Adrenal gland (tissue), 12 donors: ENCODE measurements around the gene SCYGR3. TPM values are rescaled to one million over a fixed set of nuclear protein-coding genes. Genes with fewer than 3 reads are reported as not detected.

Source experiments
- DNase-seq, 7 donors: peaks; one replicate each; pipeline ENCODE4 v3.0.0-alpha.2; 2019 to 2020
- H3K27ac ChIP-seq, 5 donors: fragments of 200-600 bp; sonication (generic) in 4 of 5; 1 replicate in 3 of 5; 2 replicates in 2 of 5; pipeline versions ENCODE4 v1.5.1 to v1.8.0; 2016 to 2020; ENCODE audit warnings: mild to moderate bottlenecking in 1 of 5
- H3K27me3 ChIP-seq: fragments of 200-600 bp; 2 replicates; pipeline ENCODE4 v1.8.0; 2021
- H3K36me3 ChIP-seq, 2 donors: fragments of 200-600 bp; replicated peaks in 1 of 2; 1 replicate in 1 of 2; 2 replicates in 1 of 2; pipeline versions ENCODE4 v1.5.1 to v1.8.0; 2018 to 2022
- H3K4me1 ChIP-seq, 2 donors: fragments of 200-600 bp; replicated peaks in 1 of 2; 1 replicate in 1 of 2; 2 replicates in 1 of 2; pipeline versions ENCODE4 v1.5.1 to v1.8.0; 2018 to 2021
- H3K4me3 ChIP-seq, 4 donors: fragments of 200-600 bp; sonication (generic) in 3 of 4; one replicate each; pipeline ENCODE4 v1.5.1; 2016 to 2018
- H3K9me3 ChIP-seq, 3 donors: fragments of 200-600 bp; sonication (generic) in 1 of 3; replicated peaks in 1 of 3; 1 replicate in 2 of 3; 2 replicates in 1 of 3; pipeline versions ENCODE4 v1.5.1 to v1.8.0; 2016 to 2021
- POLR2A ChIP-seq, 2 donors: fragments of 450-650 bp; IDR thresholded peaks; one replicate each; pipeline ENCODE4 v1.6.1; 2017; ENCODE audit warnings: antibody characterized with exemption in 2 of 2, mild to moderate bottlenecking in 2 of 2, moderate library complexity in 1 of 2
- WGBS, 4 donors: extraction: QIAGEN DNeasy Blood & Tissue Kit in 2 of 4; methylation state at CpG; one replicate each; pipeline versions ENCODE4 v1.1.5 to v1.1.7; 2013 to 2017; 5-methylcytosine and 5-hydroxymethylcytosine counted together
- intact Hi-C, 2 donors: fragments of 100-400 bp; cut with DNase I; formaldehyde crosslinking; loops; one replicate each; pipeline versions ENCODE4 v1.14.1 to v1.15.0; 2022 to 2023
- polyA plus RNA-seq, 3 donors: library from polyadenylated mRNA; stranded (reverse); fragments of 200-250 nt in 2 of 3; fragments of 350-450 nt in 1 of 3; fragmentation: Illumina TruSeq in 1 of 3; extraction: RNeasy Lipid Tissue Mini Kit (QIAGEN cat#74804) in 1 of 3; gene quantifications; one replicate each; pipeline ENCODE4 v1.2.3, GENCODE V29; 2013 to 2014
- total RNA-seq, 9 donors: library from RNA; depleted of rRNA in 4 of 9; stranded (reverse); fragments of >200 nt in 4 of 9; fragments of 120-200 nt in 1 of 9; fragmentation: NEBNext Ultra II Directional in 1 of 9; extraction: Animal tissue kit (Norgen Biotek cat#: 25700) in 1 of 9; gene quantifications; one replicate each; pipeline versions ENCODE4 v1.1.0 to v1.2.4, GENCODE V29; 2013 to 2023
- TF ChIP-seq, protein P1 (sequence below), 6 experiments: fragments of 450-650 bp in 4 of 6; fragments of 200-600 bp in 2 of 6; sonication (generic) in 1 of 6; IDR thresholded peaks; 1 replicate in 5 of 6; 2 replicates in 1 of 6; pipeline versions ENCODE4 v1.5.1 to v1.8.0; 2016 to 2021; ENCODE audit warnings: antibody characterized with exemption in 6 of 6, mild to moderate bottlenecking in 2 of 6, moderate library complexity in 1 of 6
- donor health status: healthy with polysubstance abuse.
- donor health status: Bipolar disorder and iron deficiency.
- donor health status: DM: yes; HTN: yes; CAD: no.
- donor health status: DM: no; HTN: no; CAD: no.
- donor health status: DM: no; HTN: no; CAD: no.
- donor health status: DM: yes; HTN: yes; CAD: no.

The SCYGR3 gene
- total and polyA plus RNA-seq, 12 donors: not detected

DNA sequence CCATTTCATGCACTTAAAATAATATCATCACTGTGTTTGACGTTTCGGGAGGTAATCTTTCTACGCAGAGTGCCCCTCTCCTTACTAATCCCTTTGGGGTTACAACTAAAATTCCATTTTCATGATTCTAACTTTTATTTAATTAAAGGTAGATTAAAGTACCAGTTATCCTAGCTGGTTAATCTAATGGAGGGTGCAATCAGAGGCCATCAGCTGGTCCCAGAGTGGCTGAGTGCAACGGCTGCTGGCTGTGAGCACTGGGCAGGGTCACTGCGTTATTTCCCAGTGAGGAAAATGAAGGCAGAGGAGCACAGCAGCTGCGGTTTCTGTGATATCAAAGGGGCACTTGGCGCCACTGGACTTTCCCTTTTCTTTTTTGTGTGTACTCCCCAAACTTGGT is 14.8 kb upstream of the SCYGR3 start:
- H3K9me3 ChIP-seq: no peaks in the 10 kb centered on the region
- no peak overlapping the region for H3K27ac ChIP-seq
- intact Hi-C loops: no loop called here
- WGBS, 4 donors: 70 to 82% (median 76%) methylated on average over 7 of the region's 7 CpGs
- no peaks in the 10 kb centered on the region for H3K27me3 ChIP-seq
- no peaks in the 10 kb centered on the region for H3K4me1 ChIP-seq
- H3K4me3 ChIP-seq: no peak overlapping the region
- DNase-seq: no peak
- TF ChIP-seq, protein P1, sequence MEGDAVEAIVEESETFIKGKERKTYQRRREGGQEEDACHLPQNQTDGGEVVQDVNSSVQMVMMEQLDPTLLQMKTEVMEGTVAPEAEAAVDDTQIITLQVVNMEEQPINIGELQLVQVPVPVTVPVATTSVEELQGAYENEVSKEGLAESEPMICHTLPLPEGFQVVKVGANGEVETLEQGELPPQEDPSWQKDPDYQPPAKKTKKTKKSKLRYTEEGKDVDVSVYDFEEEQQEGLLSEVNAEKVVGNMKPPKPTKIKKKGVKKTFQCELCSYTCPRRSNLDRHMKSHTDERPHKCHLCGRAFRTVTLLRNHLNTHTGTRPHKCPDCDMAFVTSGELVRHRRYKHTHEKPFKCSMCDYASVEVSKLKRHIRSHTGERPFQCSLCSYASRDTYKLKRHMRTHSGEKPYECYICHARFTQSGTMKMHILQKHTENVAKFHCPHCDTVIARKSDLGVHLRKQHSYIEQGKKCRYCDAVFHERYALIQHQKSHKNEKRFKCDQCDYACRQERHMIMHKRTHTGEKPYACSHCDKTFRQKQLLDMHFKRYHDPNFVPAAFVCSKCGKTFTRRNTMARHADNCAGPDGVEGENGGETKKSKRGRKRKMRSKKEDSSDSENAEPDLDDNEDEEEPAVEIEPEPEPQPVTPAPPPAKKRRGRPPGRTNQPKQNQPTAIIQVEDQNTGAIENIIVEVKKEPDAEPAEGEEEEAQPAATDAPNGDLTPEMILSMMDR (IDR thresholded peaks at IDR 0.05): no peak
- TF ChIP-seq POLR2A (IDR thresholded peaks at IDR 0.05): no peak
- no peaks in the 10 kb centered on the region for H3K36me3 ChIP-seq

DNA sequence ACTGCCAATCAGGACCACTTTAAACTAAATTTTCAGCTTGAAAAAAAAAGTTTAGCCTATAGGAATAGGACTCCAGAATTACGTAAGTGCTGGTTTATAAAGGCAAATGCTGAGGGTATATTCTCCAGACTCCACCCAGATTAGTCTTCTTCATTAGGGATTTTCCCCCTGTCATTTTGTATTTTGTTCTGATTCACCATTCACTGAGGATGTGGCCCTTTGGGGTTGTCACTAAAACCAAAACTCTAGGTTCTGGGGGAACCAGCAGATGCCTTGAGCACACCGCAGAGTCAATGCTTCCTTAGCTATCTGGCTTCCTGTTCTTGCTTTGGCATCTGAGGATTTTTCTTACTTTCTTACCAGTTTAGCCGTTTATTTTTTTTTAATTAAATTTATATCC is 13.1 kb upstream of the SCYGR3 start:
- no peak overlapping the region for H3K27ac ChIP-seq
- intact Hi-C loops: no loop called here
- DNase-seq: no peak
- no peak overlapping the region for H3K4me3 ChIP-seq
- TF ChIP-seq POLR2A (IDR thresholded peaks at IDR 0.05): no peak
- TF ChIP-seq, protein P1 (IDR thresholded peaks at IDR 0.05): no peak
- no peaks in the 10 kb centered on the region for H3K4me1 ChIP-seq
- H3K36me3 ChIP-seq: no peaks in the 10 kb centered on the region
- WGBS, 4 donors: 74 to 94% (median 84%) methylated on average over 3 of the region's 3 CpGs
- no peaks in the 10 kb centered on the region for H3K27me3 ChIP-seq
- no peaks in the 10 kb centered on the region for H3K9me3 ChIP-seq

DNA sequence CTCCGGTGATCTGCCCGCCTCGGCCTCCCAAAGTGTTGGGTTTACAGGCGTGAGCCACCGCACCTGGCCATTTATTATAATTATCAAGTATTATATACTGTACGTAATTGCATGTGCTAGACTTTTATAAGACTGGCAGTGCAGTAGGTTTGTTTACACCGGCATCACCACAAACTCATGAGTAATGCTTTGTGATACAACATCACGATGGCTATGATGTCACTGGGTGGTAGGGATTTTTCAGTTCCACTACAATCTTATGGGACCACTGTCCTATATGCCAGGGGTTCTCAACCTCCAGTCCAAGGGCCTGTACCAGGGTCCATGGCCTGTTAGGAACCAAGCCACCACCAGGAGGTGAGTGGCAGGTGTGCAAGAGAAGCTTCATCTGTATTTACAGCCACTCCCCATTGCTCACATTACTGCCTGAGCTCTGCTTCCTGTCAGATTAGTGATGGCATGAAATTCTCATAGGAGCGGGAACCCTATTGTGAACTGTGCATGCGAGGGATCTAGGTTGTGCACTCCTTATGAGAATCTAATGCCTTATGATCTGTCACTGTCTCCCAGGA is 12.0 kb upstream of the SCYGR3 start:
- WGBS, 4 donors: 88 to 96% (median 94%) methylated on average over 10 of the region's 10 CpGs
- TF ChIP-seq, protein P1 (IDR thresholded peaks at IDR 0.05): no peak
- no peak for TF ChIP-seq POLR2A (IDR thresholded peaks at IDR 0.05)
- Histone ChIP-seq H3K9me3 (no peaks in the 10 kb centered on the region), H3K4me3 (no peak overlapping the region), H3K4me1 (no peaks in the 10 kb centered on the region), H3K36me3 (no peaks in the 10 kb centered on the region), H3K27me3 (no peaks in the 10 kb centered on the region), H3K27ac (no peak overlapping the region)
- intact Hi-C loops: no loop called here
- no peak for DNase-seq

DNA sequence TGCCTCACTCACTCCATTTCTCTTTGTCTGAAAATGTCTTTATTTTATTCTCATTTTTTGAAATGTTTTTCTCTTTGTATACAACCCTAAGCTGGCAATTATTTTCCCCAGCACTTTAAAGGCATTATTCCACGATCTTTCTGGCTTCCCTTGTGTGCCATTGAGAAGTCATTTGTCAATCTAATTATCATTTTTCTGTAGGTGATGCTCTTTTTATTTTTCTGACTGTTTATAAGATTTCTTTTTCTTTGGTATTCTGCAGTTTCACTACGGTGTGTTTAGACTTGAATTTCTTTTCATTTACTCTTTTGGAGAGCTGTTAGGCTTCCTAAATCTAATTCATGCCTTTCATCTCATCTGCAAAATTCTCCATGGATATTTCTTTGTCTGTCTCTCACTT is 10.8 kb upstream of the SCYGR3 start:
- intact Hi-C loops: no loop called here
- 52 to 70% (median 61%) methylated on average over 2 of the region's 2 CpGs for WGBS, 4 donors
- TF ChIP-seq, protein P1 (IDR thresholded peaks at IDR 0.05): no peak
- no peak for TF ChIP-seq POLR2A (IDR thresholded peaks at IDR 0.05)
- Histone ChIP-seq H3K27me3 (no peaks in the 10 kb centered on the region), H3K9me3 (no peaks in the 10 kb centered on the region), H3K27ac (no peak overlapping the region), H3K36me3 (no peaks in the 10 kb centered on the region), H3K4me1 (no peaks in the 10 kb centered on the region), H3K4me3 (no peak overlapping the region)
- DNase-seq: no peak
